MM.1S (cell line): ENCODE data around the gene DISP3.
"Not testable (repeated sequence)": the region's sequence is repeated elsewhere in the genome, so short reads cannot be mapped to it uniquely, and the experiment has no call there.

ENCODE experiments used
- DNase-seq: peaks from one replicate; pipeline ENCODE4 v3.0.0-alpha.2; 2015
- H2AFZ ChIP-seq: fragments of 300-600 bp; sonication (generic); 2 replicates; pipeline ENCODE4 v1.6.0; 2016; ENCODE audit warnings: antibody characterized with exemption, low read length
- H3F3A ChIP-seq: fragments of 300-600 bp; sonication (generic); 2 replicates; pipeline ENCODE4 v1.6.1; 2016; ENCODE audit warnings: mild to moderate bottlenecking, antibody characterized with exemption, low read length, moderate library complexity, mixed read lengths; ENCODE audit not compliant: insufficient read depth
- H3K27ac ChIP-seq: fragments of 300-600 bp; sonication (generic); 2 replicates; pipeline ENCODE4 v1.5.1; 2016; ENCODE audit warnings: mild to moderate bottlenecking, low read length
- H3K27me3 ChIP-seq: fragments of 300-600 bp; sonication (generic); replicated peaks from 2 replicates; pipeline ENCODE4 v1.6.0; 2016; ENCODE audit warnings: low read length; ENCODE audit not compliant: insufficient read depth
- H3K36me3 ChIP-seq: fragments of 300-600 bp; sonication (generic); replicated peaks from 2 replicates; pipeline ENCODE4 v1.6.1; 2016; ENCODE audit warnings: mild to moderate bottlenecking, low read length, mixed read lengths; ENCODE audit not compliant: insufficient read depth
- H3K4me1 ChIP-seq: fragments of 300-600 bp; sonication (generic); 2 replicates; pipeline ENCODE4 v1.6.1; 2016; ENCODE audit warnings: low read length, mixed read lengths
- H3K4me2 ChIP-seq: fragments of 300-600 bp; sonication (generic); 2 replicates; pipeline ENCODE4 v1.6.0; 2016; ENCODE audit warnings: low read depth, low read length
- H3K4me3 ChIP-seq: fragments of 300-600 bp; sonication (generic); 2 replicates; pipeline ENCODE4 v1.5.1; 2016; ENCODE audit warnings: low read length, mixed read lengths
- H3K79me2 ChIP-seq: fragments of 300-600 bp; sonication (generic); 2 replicates; pipeline ENCODE4 v1.6.1; 2016; ENCODE audit warnings: mixed run types, low read length, mixed read lengths
- H3K9ac ChIP-seq: fragments of 300-600 bp; sonication (generic); 2 replicates; pipeline ENCODE4 v1.6.1; 2016; ENCODE audit warnings: low read length, mixed read lengths
- H3K9me2 ChIP-seq: fragments of 300-600 bp; sonication (generic); replicated peaks from 2 replicates; pipeline ENCODE4 v1.6.1; 2016; ENCODE audit warnings: mild to moderate bottlenecking, low read length, mixed read lengths; ENCODE audit not compliant: insufficient read depth
- H3K9me3 ChIP-seq: fragments of 300-600 bp; sonication (generic); replicated peaks from 2 replicates; pipeline ENCODE4 v1.6.1; 2016; ENCODE audit warnings: mild to moderate bottlenecking, low read length, mixed read lengths; ENCODE audit not compliant: insufficient read depth
- H4K20me1 ChIP-seq: fragments of 300-600 bp; sonication (generic); 2 replicates; pipeline ENCODE4 v1.6.1; 2016; ENCODE audit warnings: mild to moderate bottlenecking, low read length, moderate library complexity, mixed read lengths; ENCODE audit not compliant: insufficient read depth
- EZH2 ChIP-seq: fragments of 300-600 bp; sonication (generic); optimal IDR thresholded peaks from 2 replicates; pipeline ENCODE3; 2017; ENCODE audit warnings: low read depth, mild to moderate bottlenecking, antibody characterized with exemption, low read length, mixed read lengths
- EZH2phosphoT487 ChIP-seq: fragments of 300-600 bp; sonication (generic); IDR thresholded peaks from 2 replicates; pipeline ENCODE4 v1.6.1; 2018; ENCODE audit warnings: antibody characterized with exemption, low read length
- TF ChIP-seq, protein P1 (sequence below): fragments of 300-600 bp; sonication (generic); IDR thresholded peaks from 2 replicates; pipeline ENCODE4 v1.5.1; 2016; ENCODE audit warnings: antibody characterized with exemption, low read length, mixed read lengths

DISP3 gene

GRCh38 chr1:11579506-11579905, 100.6 kb downstream of the DISP3 start:
- Histone ChIP-seq H3K36me3 (no peaks in the 10 kb centered on the region), H3K4me3 (no peak overlapping the region), H3F3A (no peaks in the 10 kb centered on the region), H3K27me3 (peaks cover 58% of the 10 kb centered on the region), H3K27ac (no peak overlapping the region), H4K20me1 (no peaks in the 10 kb centered on the region), H2AFZ (no peak overlapping the region), H3K4me2 (no peak overlapping the region), H3K9me3 (no peaks in the 10 kb centered on the region), H3K4me1 (no peaks in the 10 kb centered on the region), H3K9me2 (no peaks in the 10 kb centered on the region), H3K9ac (no peak overlapping the region), H3K79me2 (no peaks in the 10 kb centered on the region)
- TF ChIP-seq, protein P1, sequence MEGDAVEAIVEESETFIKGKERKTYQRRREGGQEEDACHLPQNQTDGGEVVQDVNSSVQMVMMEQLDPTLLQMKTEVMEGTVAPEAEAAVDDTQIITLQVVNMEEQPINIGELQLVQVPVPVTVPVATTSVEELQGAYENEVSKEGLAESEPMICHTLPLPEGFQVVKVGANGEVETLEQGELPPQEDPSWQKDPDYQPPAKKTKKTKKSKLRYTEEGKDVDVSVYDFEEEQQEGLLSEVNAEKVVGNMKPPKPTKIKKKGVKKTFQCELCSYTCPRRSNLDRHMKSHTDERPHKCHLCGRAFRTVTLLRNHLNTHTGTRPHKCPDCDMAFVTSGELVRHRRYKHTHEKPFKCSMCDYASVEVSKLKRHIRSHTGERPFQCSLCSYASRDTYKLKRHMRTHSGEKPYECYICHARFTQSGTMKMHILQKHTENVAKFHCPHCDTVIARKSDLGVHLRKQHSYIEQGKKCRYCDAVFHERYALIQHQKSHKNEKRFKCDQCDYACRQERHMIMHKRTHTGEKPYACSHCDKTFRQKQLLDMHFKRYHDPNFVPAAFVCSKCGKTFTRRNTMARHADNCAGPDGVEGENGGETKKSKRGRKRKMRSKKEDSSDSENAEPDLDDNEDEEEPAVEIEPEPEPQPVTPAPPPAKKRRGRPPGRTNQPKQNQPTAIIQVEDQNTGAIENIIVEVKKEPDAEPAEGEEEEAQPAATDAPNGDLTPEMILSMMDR = no peak
- TF ChIP-seq EZH2 (no peak), EZH2phosphoT487 (no peak)
- no peak for DNase-seq

DNA sequence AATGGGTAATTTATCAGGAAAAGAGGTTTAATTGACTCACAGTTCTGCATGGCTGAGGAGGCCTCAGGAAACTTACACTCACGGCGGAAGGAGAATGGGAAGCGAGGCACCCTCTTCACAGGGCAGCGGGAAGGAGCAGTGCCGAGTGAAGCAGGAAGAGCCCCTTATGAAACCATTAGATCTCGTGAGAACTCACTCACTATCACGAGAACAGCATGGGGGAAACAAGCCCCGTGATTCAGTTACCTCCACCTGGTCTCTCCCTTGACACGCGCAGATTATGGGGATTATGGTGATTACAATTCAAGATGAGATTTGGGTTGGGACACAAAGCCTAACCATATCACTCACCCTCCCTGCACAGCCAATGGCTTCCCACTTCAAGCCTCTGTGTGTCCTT, 101.1 kb downstream of the DISP3 start:
- not testable (repeated sequence) for H3K4me1 ChIP-seq, DNase-seq, H3K9ac ChIP-seq, H3K27ac ChIP-seq, H3K4me2 ChIP-seq, H3F3A ChIP-seq, H4K20me1 ChIP-seq, H3K9me2 ChIP-seq, H3K9me3 ChIP-seq, H3K79me2 ChIP-seq, H3K36me3 ChIP-seq, H2AFZ ChIP-seq, H3K4me3 ChIP-seq
- peaks cover 64% of the 10 kb centered on the region for H3K27me3 ChIP-seq

DNA sequence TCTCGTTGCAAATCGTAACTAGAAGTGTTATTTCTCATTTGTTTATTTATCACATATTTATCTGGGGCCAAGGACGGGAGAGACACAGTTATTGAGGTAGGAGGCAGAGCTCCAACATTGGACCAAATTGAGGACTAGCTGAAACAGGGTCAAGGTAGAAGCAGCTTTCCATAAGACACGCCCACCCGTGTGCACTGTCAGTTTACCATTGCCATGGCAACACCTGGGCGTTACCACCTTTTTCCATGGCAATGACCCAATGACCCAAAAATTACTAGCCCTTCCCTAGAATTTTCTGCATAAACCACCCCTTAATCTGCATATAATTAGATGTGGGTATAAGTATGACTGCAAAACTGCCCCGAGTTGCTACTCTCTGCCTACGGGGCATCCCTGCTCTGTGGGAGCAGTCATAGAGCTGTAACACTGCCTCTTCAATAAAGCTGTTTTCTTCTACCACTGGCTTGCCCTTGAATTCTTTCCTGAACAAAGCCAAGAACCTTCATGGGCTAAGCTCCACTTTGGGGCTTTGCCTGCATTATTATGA, 102.6 kb downstream of the DISP3 start:
- H3K79me2 ChIP-seq = no peaks in the 10 kb centered on the region
- no peaks in the 10 kb centered on the region for H3K9me3 ChIP-seq
- H3K4me2 ChIP-seq = no peak overlapping the region
- no peak overlapping the region for H3K9ac ChIP-seq
- no peak for TF ChIP-seq EZH2
- TF ChIP-seq EZH2phosphoT487 = no peak
- TF ChIP-seq, protein P1 = no peak
- no peaks in the 10 kb centered on the region for H3K36me3 ChIP-seq
- no peak overlapping the region for H2AFZ ChIP-seq
- peaks cover 74% of the 10 kb centered on the region for H3K27me3 ChIP-seq
- no peak overlapping the region for H3K4me3 ChIP-seq
- no peaks in the 10 kb centered on the region for H3K9me2 ChIP-seq
- no peaks in the 10 kb centered on the region for H4K20me1 ChIP-seq
- no peaks in the 10 kb centered on the region for H3F3A ChIP-seq
- H3K27ac ChIP-seq = no peak overlapping the region
- DNase-seq = no peak
- no peaks in the 10 kb centered on the region for H3K4me1 ChIP-seq

DNA sequence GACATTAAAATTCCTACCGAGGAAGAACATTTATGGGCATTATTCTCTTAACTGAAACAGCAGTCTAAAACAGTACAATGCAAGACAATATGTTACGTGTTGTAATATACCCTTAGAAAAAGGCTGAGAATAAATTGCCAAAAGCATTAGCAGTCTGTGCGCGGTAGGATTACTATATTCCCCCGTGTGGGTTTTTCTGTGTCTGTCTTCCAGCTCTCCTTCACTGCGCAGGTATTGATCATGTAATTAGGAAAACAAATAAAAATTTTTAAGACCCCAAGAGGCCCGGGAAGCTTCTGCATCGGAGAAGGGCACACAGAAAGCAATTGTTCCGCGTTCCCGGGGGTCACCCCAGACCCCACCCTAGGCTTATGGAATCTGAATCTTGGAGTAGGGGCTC, 106.4 kb downstream of the DISP3 start:
- Histone ChIP-seq H3K4me1 (no peaks in the 10 kb centered on the region), H3K79me2 (no peaks in the 10 kb centered on the region), H2AFZ (no peak overlapping the region), H3K9ac (no peak overlapping the region), H3K4me2 (no peak overlapping the region), H4K20me1 (no peaks in the 10 kb centered on the region), H3F3A (no peaks in the 10 kb centered on the region), H3K27ac (no peak overlapping the region), H3K36me3 (no peaks in the 10 kb centered on the region), H3K27me3 (peaks cover 80% of the 10 kb centered on the region), H3K4me3 (no peak overlapping the region), H3K9me2 (no peaks in the 10 kb centered on the region), H3K9me3 (no peaks in the 10 kb centered on the region)
- TF ChIP-seq EZH2 (no peak), EZH2phosphoT487 (no peak)
- TF ChIP-seq, protein P1 = no peak
- DNase-seq = no peak
